Activated gamma-delta T cell treated with Interleukin-2 at 50 U/mL for 16 hours (primary cell): ENCODE measurements around the gene SRSF7.
"Not testable (repeated sequence)": the region's sequence is repeated elsewhere in the genome, so short reads cannot be mapped to it uniquely, and the experiment has no call there.

Experiments used
- DNase-seq: peaks from one replicate; pipeline ENCODE4 v3.0.0-alpha.2; 2020

The SRSF7 gene

GRCh38 chr2:38731090-38731489, 20.1 kb downstream of the SRSF7 start:
- no peak for DNase-seq

- no peak for DNase-seq
Observed at GRCh38 chr2:38728694-38729093, 22.5 kb downstream of the SRSF7 start.

DNA sequence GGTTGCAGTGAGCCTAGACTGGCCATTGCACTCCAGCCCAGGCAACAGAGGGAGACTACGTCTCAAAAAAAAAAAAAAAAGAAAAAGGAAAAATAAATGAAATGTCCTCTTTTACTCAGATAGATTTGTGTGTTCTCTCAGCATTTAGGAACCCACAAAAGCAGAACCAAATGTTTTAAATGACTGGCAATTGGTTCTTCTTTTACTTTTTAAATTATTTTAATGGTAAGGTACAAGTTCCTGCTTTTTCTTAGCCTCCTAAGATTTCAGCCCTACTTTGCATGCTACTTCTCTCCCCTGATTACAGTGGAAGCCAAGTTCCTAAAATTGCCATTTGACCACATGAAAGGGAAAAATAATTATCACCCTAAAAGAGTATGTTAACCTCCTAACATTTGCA, 23.5 kb downstream of the SRSF7 start:
- DNase-seq, result no peak

GRCh38 chr2:38723173-38723572, 28.0 kb downstream of the SRSF7 start:
- no peak for DNase-seq

GRCh38 chr2:38722271-38723061, 28.7 kb downstream of the SRSF7 start:
- DNase-seq, result no peak

DNA sequence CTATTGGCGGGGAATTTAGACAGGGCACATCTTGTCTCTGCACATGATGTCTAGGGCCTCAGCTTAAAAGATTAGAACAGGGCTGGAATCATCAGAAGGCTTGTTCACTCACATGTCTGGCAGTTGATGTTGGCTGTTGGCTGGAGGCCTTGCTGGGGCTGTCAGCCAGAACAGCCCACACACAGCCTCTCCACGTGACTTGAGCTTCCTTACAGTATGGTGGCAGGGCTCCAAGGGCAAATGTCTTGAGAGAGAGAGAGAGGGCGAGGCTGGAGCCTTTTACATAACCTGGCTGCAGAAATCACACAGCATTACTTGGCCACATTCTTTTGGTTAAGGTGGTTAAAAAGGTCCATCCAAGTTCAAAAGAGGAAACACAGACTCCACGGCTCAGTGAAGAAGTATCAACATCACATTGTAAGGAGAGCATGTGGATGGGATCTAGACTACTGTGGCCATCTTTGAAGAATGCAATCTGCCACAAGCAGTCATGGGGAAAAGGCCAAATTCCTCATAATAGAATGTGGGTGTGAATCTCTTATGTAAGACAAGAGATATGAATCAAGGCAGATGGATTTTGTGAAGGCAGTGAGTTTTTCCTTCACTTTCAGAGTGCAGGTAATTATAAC, 30.4 kb downstream of the SRSF7 start:
- DNase-seq, result no peak

DNA sequence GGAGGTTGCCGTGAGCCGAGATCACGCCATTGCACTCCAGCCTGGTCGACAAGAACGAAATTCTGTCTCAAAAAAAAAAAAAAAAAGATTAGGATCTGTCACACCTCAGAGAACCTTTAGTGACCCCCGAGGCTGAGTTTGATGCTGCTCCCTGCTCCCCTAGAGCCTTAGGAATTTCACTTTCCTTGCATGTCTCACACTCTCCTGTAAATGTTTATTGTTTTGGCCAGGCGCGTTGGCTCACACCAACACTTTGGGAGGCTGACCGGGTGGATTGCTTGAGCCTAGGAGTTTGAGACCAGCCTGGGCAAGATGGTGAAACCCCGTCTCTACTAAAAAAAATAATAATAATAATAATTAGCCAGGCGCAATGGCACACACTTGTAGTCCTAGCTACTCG, 31.5 kb downstream of the SRSF7 start:
- no peak for DNase-seq

GRCh38 chr2:38718601-38719000, 32.6 kb downstream of the SRSF7 start:
- no peak for DNase-seq

- DNase-seq, result no peak
Observed at GRCh38 chr2:38716185-38716584, 35.0 kb downstream of the SRSF7 start.

DNA sequence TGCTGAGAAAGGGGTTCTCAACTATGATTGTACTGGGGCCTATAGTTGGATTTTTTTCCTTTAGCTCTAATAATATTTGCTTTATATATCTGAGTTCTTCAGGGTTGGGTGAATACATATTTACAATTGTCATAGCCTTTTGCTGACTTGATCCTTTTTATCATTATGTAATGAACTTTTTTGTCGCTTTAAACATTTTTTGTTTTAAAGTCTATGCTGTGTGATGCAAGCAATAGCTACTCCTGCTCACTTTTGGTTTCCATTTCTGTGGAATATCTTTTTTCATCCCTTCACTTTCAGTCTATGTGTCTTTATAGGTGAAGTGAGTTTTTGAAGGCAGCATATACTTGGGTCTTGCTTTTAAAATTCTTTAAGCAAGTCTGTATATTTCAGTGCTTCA, 36.2 kb downstream of the SRSF7 start:
- not testable (repeated sequence) for DNase-seq

DNA sequence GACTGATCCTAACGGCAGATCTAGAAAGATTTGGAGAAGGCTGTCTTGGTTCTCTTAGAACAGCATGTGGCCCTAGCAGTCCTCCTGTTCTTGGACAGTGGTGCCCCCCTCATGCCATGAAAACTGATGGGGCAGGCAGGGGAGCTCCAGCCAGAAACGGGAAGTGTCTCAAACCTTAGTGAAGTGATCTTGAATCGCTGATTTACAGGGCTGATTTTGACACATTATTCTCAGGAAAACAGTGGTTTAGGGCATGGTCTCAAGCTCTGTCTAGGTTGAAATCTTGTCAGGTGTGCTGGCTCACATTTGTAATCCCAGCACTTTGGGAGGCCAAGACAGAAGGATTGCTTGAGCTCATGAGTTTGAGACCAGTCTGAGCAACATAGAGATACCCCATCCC, 37.8 kb downstream of the SRSF7 start:
- DNase-seq, result no peak

DNA sequence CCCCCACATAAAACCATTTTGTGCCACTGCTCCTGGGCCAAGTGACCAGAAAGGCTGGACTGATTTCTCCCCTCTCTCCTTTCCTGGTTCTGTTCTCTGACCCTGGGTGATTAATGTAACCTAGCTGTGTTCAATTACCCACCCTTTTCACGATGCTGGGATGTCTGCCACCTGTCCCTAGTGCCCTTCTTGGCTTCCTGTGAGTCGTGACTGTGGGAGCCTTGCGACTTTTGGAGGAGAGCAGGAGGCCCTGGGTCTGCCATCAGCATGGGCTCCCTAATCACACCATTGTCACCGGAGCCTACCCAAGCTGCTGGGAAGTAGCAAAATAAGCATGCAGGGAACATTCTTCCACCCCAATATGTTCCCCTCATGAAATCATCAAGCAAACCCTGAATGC, 38.3 kb downstream of the SRSF7 start:
- no peak for DNase-seq

- DNase-seq, result no peak
Observed at GRCh38 chr2:38712413-38712812, 38.7 kb downstream of the SRSF7 start.

DNA sequence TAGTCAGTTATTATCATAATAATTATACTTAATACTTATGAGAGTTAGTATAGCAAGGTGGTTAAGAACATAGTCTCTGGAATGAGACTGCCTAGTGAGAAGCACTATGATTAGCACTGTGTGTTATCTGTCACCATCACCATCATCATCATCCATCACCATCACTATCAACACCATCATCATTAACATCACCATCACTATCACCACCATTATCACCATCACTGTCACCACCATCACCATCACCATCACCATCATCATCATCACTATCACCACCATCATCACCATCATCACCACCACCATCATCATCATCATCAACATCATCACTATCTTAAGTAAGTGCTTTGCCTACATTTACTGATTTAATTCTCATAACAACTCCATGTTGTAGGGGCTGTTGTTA, 39.6 kb downstream of the SRSF7 start:
- DNase-seq, result no peak

GRCh38 chr2:38709567-38710194, 41.5 kb downstream of the SRSF7 start:
- peak; percentile 32 for DNase-seq

DNA sequence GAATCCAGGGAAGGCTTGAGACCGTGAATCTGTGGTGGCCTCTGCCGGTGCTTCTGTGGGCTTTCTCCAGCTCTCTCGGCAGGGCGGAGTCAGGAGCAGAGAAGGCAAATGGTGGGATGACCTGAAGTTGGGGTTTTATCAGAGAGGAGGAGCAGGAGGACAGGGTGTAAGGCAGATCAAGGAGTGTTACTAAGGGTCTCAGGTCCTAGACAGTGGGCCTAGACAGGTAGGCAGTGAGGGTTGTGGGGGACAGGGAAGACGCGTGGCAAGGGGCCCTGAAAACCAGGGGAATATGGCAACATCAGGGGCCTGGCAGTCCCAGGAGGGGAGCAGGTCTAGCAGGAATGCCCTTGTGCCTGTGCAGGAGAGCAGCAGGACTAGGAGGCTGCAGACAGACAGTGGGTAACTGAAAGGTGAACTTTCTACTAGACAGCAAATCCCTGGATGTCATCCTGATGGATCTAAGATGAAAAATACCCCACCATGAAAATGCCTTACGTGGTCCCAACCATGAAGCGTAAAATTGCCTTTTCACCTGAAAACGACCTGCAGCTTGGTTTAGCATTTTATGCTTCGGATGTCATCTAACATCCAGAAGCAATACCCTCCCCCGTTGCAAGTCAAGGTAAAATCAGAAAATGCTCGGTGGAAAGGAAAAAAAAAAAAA, 42.1 kb downstream of the SRSF7 start:
- DNase-seq, result no peak

DNA sequence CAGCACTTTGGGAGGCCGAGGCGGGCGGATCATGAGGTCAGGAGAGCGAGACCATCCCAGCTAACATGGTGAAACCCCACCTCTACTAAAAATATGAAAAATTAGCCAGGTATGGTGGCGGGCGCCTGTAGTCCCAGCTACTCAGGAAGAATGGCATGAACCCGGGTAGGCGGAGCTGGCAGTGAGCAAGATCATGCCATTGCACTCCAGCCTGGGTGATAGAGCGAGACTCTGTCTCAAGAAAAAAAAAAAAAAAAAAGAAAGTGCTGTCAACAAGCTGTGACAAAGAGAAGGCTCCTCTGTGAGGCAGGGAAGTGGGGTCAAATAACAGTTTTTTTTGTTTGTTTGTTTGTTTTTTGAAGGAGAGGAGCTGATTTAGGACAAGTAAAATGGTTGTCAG, 42.7 kb downstream of the SRSF7 start:
- DNase-seq, result not testable (repeated sequence)

DNA sequence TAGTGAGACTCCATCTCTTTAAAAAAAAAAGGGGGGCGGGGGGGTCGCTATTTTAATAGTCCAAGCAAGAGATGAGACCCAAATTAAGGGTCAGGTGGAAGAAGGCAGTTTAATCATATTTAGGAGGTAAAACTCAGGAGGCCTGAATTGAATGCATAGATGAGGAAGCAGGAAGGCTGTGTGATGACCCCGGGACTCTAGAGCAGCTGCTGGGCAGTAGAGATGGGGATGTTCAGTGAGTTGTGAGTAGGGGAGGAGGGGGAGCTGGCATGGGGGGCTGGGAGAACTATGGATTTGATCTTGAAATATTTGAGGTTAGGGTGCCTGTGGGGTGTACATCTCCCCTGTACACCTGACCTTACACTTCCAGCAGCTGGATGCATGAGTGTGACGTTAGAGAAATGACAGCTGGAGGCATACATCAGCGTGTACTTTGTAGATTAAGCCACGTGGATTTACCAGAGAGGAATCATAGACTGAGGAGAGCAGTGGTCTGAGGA, 44.3 kb downstream of the SRSF7 start:
- no peak for DNase-seq

DNA sequence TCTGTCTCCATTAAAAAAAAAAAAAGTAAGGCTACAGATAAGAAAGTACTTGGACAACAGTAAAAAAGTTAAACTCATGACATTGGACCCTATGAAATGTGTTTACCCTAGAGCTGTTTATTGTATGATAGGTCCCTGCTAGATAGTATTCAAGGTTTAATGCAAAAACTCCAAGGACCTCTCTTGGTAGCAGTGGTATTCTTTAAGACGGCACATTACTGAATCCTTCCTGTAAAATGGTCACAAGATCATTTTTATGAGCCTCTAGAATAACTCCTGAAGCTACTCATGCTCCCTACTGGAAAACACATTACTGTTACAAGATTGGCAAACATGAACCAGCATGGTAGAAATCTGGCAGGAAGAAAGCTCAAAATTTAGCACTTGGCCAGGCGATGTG, 46.5 kb downstream of the SRSF7 start:
- no peak for DNase-seq

DNA sequence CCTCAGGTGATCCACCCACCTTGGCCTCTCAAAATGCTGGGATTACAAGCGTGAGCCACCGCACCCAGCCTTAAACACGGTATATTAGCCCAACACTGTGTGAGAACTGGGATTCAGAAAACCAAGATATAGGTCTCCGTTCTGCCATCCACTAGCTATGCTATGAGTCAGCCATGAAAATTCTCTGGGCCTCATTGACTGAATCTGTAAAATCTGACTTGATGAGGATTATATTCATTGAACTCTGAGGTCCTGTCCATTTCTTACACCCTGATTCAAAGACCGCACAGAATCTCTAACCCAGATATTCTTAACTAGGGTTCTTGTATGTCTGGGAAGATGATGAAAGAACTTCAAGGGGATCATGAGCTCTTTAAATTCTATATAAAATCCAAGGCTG, 47.8 kb downstream of the SRSF7 start:
- not testable (repeated sequence) for DNase-seq

DNA sequence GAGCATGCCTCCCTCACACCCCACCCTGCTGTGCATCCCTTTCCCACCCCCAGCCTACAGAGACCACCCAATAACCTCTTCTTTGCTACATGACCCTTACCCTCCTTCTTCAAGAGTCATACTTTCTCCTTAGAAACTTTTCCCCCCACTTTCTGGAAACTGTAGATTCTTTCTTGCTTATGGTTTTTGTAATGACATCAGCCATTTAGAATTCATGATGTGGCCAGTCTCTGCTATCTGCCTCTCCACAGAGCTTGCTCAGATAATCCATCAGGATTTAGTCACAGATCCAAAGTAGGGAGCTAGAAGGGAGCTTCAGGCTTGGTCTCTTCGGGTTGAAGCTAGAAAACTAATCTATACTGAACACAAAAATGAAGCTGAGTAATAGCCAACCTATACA, 48.7 kb downstream of the SRSF7 start:
- DNase-seq, result no peak

DNA sequence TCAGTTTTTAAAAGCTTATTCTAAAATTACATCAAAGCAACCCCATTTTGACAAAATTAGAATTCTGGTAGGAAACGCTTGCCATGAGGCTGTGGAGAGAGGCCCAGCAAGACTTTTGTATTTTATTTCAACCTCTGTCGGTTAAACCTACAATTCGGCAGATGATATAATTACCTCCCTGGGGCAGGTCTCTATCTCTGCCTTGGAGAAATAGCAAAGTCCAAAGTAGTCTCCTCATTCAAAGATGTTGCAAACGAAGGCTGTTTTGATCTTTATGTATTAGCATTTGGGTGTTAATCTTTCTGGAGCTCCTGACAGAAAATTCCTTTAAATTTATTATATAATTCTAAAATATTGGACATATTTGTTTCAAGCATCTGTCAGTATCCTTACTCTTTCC, 49.6 kb downstream of the SRSF7 start:
- no peak for DNase-seq

- no peak for DNase-seq
Observed at GRCh38 chr2:38700881-38701458, 50.2 kb downstream of the SRSF7 start.
